Left hindlimb (tissue), 1 donor: ENCODE data around the gene OTOP1.
"Not testable (repeated sequence)": the region's sequence is repeated elsewhere in the genome, so short reads cannot be mapped to it uniquely, and the experiment has no call there.

Experiments
- DNase-seq: peaks from one replicate; pipeline ENCODE4 v3.0.0-alpha.2; 2018

The OTOP1 gene

DNA sequence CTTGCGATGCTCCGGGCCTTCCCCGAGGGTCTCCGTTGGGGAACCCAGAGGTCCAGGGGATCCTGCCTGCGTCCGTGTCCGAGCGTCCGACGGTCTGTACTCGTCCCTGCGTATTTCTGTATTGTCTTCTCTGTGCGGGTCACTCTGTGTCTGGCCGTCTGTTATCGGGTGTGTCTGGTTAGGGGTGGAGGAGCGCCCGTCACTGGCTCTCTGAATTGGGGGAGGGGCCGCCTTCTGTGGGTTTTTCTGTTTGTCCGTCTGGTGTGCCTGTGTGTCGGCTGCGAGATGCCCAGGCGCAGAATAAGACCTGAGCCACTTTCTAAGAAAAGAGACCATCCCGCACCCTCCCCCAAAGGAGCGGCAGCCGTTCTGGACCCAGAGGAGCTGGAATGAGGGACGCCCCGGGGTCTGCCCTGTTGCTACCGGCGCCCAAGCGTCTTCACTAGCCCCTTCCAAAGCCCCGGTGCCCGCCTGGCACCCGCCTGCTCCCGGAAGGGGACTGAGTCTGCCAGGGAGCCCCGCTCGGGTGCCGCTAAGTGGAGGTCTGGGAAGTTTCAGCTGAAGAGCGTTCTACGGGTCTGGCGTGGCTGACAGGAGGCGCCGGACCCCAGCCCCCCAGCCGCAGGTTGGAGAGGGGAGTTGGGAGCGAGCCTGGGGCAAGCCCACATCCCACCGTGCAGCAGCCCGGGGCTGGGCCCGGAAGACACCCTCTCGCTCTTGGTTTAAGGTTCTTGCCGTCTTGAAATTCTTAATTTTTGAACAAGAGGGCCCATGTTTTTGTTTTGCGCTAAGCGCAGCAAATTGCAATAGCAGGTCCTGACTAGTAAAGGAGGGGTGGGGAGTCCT lies 1.0 kb upstream of the OTOP1 start:
- no peak for DNase-seq

DNA sequence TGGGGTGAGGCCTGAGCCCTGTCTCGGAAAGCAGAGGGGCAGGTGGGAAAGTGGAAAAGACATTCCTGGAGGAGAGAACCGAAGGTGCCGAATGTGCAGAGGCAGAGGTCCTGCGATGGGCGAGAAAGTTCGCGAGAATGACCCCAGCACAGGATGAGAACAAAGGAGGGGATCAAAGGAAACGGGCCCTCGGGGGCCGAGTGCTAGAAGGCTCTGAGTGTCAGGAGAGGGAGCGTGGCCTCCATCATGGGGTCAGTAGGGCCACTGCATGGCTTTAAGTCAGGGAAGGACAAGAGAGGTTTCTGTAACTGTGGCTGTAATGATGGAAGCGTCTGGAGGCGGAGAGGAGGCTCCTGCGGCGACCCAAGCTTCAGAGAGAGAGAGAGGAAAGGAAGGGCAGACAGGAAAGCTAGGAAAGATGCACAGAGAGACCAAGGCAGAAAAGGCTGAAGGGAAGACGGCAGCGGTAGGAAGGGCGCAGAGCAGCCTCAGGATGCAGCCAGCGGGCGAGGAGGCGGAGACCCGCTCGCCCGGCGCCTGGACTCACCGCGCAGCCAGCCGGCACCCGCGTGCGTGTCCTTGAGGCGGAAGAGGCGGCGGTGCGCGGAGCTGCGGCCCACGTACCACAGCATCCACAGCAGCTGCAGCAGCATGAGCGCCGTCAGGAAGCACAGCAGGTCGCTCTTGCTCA lies 669 bp downstream of the OTOP1 start:
- no peak for DNase-seq

DNA sequence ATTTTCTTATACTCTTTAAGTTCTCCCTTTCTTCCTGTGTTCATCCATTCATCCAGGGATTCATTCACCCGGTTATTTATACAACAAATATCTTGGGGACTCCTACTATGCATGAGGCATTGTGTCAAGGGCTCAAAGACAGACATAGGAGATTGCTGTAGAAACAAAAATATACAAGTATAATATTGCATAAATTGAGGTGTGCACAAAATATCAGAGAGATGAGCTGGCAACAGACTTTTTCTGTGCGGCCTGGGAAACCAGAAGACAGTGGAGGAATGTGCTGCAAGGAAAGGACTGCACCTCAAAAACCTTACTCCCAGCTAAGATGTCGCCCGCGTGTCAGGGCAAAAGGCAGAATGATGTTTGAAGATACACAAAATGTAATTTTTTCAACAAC lies 9.6 kb downstream of the OTOP1 start:
- DNase-seq = no peak

DNA sequence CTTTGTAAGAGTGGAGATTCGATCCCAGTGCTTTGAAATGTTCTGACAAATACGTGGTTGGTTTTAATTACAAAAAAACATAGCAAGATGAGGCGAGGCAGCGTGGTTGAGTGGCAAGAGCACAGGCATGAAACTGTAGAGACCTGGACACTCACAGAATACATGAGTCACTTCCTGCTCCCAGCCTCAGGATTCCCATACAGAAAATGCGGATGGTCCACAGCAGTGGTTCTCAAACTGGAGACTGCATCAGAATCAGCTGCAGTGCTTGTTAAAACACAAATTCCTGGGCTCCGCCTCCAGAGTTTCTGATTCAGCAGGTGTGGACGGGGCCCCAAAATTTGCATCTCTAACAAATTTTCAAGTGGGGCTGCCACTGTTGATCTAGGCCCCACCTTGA lies 10.1 kb downstream of the OTOP1 start:
- no peak for DNase-seq

DNA sequence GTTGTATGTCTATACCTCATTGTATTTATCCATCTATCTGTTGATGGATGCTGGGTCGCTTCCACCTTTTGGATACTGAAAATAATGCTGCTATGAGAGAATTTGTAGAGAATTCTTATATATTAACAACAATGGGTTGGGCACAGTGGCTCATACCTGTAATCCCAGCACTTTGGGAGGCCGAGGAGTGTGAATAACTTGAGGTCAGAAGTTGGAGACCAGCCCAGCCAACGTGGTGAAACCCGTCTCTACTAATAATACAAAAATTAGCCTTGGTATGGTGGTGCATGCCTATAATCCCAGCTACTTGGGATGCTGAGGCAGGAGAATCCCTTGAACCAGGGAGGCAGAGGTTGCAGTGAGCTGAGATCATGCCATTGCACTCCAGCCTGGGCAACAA lies 13.1 kb downstream of the OTOP1 start:
- not testable (repeated sequence) for DNase-seq

DNA sequence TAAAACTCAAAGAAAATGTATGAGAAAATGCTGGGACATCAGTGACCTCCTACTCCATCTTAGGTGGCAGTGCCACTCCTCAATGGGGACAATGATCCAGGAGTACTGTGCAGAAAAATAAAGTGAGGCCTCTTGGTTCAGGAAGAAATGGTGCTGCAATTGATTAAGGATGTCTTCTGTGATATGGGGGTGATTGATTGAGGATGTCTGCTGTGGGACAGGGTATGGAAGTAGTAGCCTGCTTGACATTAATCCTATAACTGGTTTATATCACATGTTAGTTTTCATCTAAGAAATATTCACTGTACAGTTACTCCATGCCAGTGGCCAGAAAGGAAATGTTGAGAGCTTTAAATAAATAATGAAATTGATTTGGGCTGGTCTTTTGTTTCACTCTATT lies 20.5 kb downstream of the OTOP1 start:
- no peak for DNase-seq

DNA sequence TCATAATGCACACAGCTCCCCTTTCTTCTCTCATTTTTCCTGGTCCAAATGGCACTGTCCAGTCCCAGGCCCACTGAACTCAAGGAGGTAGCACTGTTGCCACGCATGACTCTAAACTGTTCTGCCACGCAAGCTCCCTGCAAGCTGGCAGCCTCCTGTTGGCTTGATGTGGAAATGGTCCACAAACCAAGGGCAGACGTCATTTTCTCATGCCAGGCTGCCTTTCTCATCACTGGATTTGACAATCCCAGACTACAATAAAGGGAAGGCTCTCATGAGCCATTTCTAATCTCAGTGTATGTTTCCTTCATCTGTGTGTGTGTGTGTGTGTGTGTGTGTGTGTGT lies 22.4 kb downstream of the OTOP1 start:
- DNase-seq = no peak

DNA sequence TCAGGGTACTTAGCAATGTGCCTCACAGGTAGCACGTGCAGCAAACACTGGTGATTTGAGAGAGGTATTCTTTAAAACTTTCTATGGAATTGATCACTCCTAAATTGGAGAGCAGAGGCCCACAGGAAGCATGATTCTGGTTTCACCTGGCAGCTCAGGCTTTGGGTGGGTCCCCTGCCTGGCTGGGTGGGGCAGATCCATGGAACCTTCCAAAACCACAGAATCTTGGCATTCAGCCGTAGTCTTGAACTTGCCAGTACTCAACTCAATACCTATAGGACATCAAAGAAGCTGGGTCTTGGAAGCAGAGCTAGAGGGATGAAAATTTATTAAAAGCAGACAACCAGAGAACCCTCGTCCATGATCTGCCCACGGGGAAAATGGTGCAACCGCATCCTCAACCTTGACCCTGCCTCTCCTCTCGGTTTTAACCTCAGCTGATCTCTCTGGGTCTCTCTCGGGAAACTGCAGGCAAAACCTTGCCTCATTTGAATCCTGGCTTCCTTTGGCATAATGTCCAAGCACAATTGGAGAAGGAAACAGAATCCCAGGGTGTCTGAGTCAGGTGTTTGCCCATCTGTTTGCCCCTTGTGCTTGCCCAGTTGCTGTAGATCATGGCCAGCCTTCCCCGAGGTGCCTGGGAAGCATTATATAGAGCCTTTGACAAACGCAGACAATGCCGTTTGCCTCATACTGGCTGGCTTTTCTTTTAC lies 22.9 kb downstream of the OTOP1 start:
- no peak for DNase-seq

DNA sequence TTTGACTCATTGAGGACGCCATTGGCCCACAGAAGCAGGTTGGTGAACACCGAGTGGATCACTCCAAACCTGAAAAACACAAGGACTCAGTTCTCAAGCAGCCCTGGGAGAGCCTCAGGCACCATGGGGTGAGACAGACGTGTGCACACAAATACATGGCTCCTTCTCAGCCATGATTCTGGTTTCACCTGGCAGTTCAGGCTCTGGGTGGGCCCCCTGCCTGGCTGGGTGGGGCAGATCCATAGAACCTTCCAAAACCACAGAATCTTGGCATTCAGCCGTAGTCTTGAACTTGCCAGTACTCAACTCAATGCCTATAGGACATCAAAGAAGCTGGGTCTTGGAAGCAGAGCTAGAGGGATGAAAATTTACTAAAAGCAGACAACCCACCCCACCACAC lies 24.2 kb downstream of the OTOP1 start:
- no peak for DNase-seq

DNA sequence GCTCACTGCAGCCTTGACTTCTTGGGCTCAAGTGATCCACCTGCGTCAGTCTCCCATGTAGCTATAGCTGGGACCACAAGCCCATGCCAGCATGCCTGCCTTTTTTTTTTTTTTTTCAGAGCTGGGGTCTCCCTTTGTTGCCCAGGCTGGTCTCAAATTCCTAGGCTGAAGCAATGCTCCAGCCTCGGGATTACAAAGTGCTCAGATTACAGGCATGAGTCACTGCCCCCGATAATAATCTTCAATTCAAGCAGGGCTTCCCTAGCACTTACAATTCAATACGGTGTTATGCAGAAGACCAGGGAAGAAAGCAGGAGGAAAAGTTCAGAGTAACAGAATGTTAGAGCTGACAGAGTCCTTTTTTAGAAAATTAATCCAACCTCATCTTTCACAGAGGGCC lies 26.1 kb downstream of the OTOP1 start:
- DNase-seq = no peak

DNA sequence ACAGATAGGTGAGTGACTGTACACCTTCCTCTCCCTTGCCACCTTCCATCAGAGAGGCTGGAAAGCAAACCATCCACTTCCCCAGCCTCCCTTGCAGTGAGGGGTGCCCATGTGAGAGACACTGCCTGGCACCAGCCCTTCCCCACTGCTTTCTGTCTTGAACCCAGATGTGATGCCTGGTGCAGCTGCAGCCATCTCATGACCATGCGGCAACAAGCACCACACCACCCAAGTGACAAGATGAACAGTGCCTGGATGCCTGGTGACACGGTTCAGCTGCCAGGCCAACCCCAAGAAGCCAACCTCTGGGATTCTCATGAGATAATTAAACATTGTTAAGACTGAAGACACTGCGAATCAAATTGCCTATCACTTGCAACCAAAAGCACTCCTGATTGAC lies 31.4 kb downstream of the OTOP1 start:
- no peak for DNase-seq

DNA sequence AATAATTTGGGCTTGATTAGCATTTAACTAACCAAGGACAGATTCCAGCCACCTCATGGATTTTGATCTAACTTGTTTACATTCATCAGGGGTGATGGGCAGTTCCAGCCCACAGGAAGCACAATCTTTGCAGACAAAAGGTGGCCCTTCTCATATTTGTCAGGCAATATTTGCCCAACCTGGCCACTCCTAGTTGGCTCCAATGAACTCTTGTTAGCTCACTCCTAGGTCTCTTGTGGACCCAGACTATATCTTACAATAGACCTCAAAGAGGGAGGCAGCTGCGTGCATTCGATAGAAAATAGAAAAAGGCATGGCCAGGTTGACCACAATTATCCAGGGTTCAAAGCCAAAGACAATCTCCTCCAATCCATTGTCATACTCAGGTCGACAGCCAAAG lies 38.2 kb downstream of the OTOP1 start:
- DNase-seq = not testable (repeated sequence)

DNA sequence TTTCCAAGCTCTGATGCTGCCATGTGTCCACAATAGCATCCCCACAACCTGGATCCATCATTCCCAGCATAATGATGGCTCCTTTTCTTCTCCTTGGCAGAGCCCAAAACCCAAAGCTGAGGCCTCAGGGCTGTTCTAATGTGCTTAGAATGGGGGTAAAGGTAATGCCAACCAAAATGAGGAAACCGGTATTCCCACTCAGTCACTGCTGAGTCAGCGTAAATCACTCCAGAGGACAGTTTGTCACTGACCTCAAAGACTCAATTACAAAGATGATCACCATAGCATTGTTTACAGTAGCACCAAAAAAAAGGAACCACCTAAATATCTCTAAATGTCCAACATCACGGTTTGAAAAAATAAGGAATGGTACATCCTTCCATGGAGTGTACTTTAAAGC lies 41.2 kb downstream of the OTOP1 start:
- no peak for DNase-seq

DNA sequence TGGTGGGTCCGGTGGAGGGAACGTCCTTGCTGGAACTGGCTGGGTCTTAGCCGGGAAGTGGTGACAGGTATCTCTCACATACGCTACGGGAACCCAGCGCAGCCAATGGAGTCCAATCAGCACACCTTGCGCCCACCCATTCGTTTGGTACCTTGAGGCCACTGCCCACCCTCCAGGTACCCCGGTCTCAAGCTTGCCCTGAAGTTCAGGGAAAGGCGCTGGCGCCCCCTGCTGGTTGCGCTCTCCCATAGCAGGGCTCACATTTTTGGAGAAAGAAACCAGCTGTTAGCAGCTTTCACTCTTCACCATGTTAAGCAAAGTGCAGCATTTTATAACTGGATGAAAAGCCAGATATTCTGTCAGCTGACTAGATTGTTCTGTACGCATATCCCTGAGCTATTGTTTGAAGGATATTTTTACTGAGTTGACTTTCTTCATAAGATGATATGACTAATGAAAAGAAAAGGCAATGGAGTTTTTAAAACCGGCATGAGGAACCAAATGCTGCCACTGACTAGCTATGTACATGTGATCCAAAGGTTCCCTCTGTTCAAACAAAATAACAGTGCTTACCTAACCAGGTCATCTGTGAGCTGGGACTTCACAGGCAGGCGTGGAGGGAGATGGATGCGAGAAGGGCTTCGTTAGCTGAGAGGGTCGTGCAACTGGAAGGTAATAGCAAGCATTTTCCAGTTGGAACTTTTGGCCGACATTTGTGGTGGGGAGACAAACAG lies 43.7 kb downstream of the OTOP1 start:
- DNase-seq = no peak

DNA sequence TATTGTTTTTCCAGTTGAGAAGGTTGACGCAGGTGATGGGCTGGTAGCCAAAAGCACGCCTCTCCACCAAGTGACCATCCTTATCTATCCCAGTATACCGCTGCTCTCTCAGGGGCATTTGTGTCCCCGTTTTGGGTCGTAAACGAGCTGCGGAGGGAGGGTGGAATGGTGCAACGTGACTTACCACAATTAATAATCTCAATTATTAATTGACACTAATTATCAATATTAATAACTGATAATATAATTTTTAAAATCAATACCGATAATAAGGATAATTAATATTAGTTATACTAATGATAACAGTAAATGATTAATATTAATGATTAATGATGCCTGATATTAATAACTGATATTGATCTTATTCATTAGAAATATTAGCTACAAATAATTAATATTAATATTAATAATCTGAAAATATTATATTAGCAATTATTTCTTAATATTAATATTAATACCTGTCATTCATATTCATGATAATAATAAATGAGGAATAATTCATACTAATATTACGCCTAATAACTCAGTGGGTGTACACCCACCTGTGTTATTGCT lies 56.1 kb downstream of the OTOP1 start:
- no peak for DNase-seq

DNA sequence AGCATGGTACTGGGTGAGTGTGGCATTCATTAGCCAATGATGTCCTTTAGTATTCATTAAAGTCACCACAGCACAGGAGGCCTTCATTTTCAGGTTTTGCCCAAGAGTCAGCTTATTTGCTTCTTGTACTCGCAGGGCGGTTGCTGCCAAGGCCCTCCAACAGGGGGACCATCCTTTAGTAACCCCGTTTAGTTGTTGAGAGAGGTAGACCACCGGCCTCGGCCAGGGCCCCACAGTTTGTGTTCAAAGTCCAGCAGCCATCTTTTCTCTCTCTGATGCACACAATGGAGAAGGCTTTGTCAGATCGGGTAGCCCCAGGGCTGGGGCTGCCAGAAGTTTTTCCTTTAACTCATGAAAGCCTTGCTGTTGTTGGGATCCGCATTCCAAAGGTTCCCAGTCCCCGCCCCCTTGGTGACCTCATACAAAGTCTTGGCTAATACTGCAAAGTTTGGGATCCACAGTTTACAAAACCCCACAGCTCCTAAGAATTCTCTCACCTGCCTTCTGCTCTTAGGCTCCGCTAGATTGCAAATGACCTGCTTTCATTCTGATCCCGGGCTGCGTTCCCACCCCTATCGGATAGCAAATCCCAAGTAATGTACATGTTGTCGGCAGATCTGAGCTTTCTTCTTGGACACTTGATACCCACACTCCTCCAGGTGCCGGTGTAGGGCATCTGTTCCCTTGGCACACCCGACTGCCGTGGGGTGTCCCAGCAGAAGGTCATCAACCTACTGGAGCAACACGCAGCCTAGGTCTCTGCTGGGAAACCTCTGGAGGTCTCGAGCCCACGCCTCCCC lies 58.5 kb downstream of the OTOP1 start:
- DNase-seq = not testable (repeated sequence)

DNA sequence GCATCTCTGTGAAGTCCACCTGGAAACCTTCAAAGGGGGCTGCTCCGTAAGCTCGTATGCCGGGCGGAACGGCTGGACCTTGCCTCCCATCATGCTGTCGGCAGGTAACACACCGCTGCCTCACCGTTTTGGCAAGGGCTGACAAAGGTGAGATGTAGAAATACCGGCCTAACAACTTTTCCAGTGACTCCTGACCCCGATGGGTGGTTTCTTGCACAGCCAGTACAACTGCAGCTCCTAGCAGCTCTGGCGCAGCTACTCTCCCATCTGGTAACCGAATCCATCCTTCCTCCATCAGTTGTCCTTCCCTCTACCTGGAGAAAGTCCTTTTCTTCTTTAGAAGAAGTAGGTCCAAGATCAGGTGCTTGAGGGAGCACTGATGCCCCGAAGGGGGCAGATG lies 59.7 kb downstream of the OTOP1 start:
- DNase-seq = not testable (repeated sequence)

DNA sequence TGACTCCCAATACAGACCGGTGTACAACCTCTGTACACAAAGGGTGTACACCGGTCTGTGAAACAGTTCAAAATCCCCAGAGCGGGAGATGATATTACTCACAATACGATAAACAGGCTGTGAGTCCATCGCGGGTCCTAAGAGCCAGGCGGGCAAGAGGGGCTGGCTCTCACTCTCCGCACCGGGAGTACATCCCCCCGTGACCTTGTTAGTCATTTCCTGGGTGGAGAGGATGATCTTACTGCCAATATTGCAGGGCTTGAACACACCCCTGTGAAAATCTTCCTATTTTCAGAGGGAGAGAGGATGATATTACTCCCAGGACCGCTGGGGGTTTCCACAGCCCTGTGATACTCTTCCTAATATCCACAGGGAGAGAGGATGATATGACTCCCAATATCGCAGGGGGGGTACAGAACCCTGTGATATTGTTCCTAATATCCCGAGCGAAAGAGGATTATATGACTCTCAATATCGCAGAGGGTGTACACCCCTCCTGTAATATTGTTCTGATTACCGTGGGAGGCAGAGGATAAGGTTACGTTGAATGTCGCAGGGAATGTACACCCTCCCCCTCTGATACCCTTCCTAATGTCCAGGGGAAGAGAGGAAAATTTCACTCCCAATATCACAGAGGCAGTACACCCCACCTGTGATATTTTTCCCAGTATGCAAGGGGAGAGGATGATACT lies 60.9 kb downstream of the OTOP1 start:
- not testable (repeated sequence) for DNase-seq

DNA sequence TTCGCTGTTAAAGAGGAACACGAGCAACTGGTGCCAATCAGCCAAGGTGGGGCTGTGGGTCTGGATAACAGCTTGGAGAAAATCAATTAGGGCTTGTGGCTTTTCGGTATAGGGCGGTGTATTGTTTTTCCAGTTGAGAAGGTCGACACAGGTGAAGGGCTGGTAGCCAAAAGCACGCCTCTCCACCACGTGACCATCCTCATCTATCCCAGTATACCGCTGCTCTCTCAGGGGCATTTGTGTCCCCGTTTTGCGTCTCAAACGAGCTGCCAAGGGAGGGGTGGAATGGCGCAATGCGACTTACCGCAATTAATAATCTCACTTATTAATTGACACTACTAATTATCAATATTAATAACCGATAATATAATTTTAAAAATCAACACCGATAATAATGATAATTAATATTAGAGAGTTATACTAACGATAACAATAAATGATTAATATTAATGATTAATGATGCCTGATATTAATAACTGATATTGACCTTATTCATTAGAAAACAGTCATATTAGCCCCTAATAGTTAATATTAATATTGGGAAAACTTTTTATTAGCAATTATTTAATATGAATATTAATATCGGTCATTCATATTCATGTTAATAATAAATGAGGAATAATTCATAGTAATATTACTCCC lies 62.1 kb downstream of the OTOP1 start:
- DNase-seq = not testable (repeated sequence)

DNA sequence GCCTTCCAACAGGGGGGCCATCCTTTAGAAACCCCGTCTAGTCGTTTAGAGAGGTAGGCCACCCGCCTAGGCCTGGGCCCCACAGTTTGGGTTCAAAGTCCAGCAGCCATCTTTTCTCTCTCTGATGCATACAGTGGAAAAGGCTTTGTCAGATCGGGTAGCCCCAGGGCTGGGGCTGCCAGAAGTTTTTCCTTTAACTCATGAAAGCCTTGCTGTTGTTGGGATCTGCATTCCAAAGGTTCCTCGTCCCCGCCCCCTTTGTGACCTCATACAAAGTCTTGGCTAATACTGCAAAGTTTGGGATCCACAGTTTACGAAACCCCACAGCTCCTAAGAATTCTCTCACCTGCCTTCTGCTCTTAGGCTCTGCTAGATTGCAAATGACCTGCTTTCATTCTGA lies 64.5 kb downstream of the OTOP1 start:
- not testable (repeated sequence) for DNase-seq
